Activated T-helper 17 cell treated with anti-CD3 and anti-CD28 coated beads, Interleukin-2, amount 50 U/mL, for 72 hours (primary cell): Measurements from ENCODE around the gene PIGP. TPM values are rescaled to one million over a fixed set of nuclear protein-coding genes. Genes with fewer than 3 reads are reported as not detected.
"Not testable (repeated sequence)": the region's sequence is repeated elsewhere in the genome, so short reads cannot be mapped to it uniquely, and the experiment has no call there.

Experiments
- ATAC-seq: fragments of 150-1000 bp; cut with Tn5 transposase; replicated peaks from 2 replicates; pipeline ENCODE4 v1.10.0; 2021; ENCODE audit warnings: mild to moderate bottlenecking, moderate library complexity
- H3K27ac Mint-ChIP-seq: one replicate; pipeline ENCODE4 v1.8.0; 2022; ENCODE audit warnings: mixed read lengths
- H3K27me3 Mint-ChIP-seq: one replicate; pipeline ENCODE4 v1.8.0; 2022; ENCODE audit warnings: mixed read lengths
- H3K36me3 Mint-ChIP-seq: one replicate; pipeline ENCODE4 v1.8.0; 2022; ENCODE audit warnings: low read depth, mild to moderate bottlenecking, mixed read lengths
- H3K4me1 Mint-ChIP-seq: one replicate; pipeline ENCODE4 v1.8.0; 2022; ENCODE audit warnings: mixed read lengths
- H3K4me3 Mint-ChIP-seq: one replicate; pipeline ENCODE4 v1.8.0; 2022; ENCODE audit warnings: mild to moderate bottlenecking, mixed read lengths
- H3K9me3 Mint-ChIP-seq: one replicate; pipeline ENCODE4 v1.8.0; 2022; ENCODE audit warnings: mixed read lengths
- total RNA-seq, 2 donors: library from RNA; stranded (reverse); gene quantifications; one replicate each; pipeline ENCODE4 v1.2.3, GENCODE V29; 2022

Gene PIGP
- total RNA-seq = 10 to 100 TPM; 16.5 to 16.6 TPM

DNA sequence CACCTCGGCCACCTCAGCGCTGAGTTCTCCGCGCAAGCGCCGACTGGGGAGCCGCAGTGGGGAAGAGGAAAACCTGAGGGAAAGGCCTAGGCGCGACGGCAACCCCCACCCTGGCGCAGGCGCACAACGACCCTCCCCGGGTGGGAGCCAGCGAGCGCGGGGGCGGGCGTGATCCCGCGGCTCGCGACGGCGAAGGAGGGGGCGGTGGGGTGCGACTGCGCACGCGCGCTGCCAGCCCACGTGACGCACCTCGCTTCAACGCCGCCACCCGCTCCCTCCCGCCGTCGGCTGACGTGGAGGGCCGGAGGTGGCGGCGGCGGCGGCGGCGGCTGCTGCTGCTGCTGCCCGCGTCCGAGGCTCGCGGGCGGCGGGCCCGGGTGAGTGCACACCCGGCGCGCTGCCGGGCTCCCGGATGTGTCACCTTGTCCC is at the start of gene PIGP, which contains the start of gene TTC3:
PIGP (minus strand) TSS at position 84 of the 429 bp plus-strand sequence. CDS start 556 bp downstream, outside the sequence.
TTC3 (plus strand) TSS at position 267 of the 429 bp plus-strand sequence. CDS start 14,004 bp downstream, outside the sequence.
- Mint-ChIP-seq H3K27ac (peak within 1 kb of the TSS; percentile 95), H3K27me3 (no peaks in the 10 kb centered on the region), H3K4me3 (peak within 1 kb of the TSS; percentile 88), H3K36me3 (peaks cover 33% of the 10 kb centered on the region), H3K4me1 (peaks cover 19% of the 10 kb centered on the region), H3K9me3 (no peaks in the 10 kb centered on the region)
- ATAC-seq = peak; percentile 77

DNA sequence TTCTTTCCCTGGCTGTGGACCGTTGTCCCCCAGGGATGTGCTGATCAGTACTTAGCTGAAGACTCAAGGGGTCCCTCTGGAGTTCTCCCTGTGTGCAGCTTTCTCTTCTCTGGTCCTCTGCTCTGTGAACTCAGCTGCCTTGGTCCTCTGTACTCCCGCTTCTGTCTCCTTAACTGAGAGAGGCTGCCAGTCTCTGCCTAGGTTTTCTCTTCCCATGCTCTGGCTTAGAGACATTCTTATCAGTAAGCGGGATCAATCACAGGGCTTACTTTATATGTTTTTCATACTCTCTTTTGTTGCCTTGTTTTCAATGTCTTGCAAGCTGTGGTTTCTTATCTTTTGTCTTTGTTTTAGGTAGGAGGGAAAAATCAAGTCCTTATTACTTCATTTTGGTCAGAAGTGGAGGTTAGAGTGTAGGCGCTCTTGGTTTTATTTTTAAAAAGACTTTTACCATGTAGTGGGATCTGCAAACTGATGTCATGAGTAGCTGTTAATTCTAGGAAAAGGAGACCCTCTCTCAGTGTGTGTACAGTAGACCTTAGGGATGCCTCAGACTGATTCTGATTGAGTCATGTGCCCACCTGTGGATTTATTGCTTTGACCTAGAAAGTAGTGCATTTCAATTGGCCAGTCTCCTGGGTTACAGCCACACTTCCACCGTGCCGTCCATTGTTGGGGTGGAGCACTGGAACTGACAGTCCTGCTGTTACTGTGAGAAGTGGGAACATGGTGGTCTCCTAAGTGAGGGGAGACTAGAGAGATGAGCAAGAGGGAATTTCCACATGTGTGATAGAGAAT is 46.7 kb upstream of the PIGP start:
- Mint-ChIP-seq H3K36me3 (peaks cover 51% of the 10 kb centered on the region), H3K4me1 (peaks cover 20% of the 10 kb centered on the region), H3K4me3 (peak overlapping the region; percentile 18), H3K9me3 (no peaks in the 10 kb centered on the region), H3K27me3 (no peaks in the 10 kb centered on the region), H3K27ac (peak overlapping the region; percentile 73)
- peak; percentile 77 for ATAC-seq

DNA sequence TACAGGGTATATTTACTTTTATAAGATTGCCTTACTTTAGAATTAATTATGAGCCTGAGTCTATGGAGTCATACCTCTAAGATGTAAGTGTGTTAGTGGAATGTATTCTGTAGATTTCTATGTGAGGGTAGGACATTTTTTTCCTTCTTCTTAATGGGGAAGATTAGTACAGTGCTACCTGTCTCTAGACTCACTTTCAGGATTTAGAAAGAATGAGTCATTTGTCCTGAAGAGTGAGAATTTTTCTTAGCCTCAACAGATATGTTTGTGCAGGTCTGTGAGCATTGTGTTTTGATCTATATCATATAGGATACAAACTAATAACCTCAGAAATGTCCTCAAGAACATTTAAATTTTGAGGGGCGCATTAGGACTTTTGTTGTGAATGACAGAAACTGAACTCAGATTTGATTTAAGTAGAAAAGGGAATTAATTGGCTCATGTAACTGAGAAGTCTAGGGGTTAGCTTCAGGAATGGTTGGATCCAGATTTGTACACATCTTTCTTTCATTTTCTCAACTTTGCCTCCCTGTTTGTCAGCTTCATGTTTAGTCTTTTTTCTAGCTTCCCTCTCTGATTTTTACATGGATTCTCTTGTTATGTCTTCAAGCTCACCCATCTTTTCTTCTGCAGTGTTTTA is 45.4 kb upstream of the PIGP start:
- peaks cover 45% of the 10 kb centered on the region for H3K36me3 Mint-ChIP-seq
- H3K9me3 Mint-ChIP-seq = no peaks in the 10 kb centered on the region
- ATAC-seq = no peak
- peak overlapping the region; percentile 73 for H3K27ac Mint-ChIP-seq
- H3K4me3 Mint-ChIP-seq = no peak overlapping the region
- H3K4me1 Mint-ChIP-seq = peaks cover 20% of the 10 kb centered on the region
- H3K27me3 Mint-ChIP-seq = no peaks in the 10 kb centered on the region

DNA sequence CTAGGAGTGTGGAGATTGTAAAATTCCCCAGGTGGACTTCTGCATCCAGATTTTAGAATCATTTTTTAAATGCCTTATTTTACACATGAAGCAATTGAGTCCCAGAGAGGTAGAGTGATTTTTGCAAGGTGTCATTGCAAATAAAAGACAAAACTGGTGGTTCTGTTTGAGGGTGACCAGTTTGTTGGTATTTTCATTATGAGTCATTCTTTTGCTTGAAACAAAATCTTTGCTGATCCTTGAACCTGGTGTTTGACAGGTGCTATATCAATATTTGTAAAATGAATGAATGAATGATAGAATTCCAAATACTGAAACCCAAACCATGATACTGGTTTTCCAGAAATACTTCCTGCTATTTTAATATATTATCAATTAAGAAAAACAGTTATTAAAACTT is 44.3 kb upstream of the PIGP start:
- H3K4me3 Mint-ChIP-seq = no peak overlapping the region
- H3K36me3 Mint-ChIP-seq = peaks cover 34% of the 10 kb centered on the region
- no peak overlapping the region for H3K27ac Mint-ChIP-seq
- H3K4me1 Mint-ChIP-seq = peaks cover 20% of the 10 kb centered on the region
- no peaks in the 10 kb centered on the region for H3K27me3 Mint-ChIP-seq
- no peaks in the 10 kb centered on the region for H3K9me3 Mint-ChIP-seq
- no peak for ATAC-seq

DNA sequence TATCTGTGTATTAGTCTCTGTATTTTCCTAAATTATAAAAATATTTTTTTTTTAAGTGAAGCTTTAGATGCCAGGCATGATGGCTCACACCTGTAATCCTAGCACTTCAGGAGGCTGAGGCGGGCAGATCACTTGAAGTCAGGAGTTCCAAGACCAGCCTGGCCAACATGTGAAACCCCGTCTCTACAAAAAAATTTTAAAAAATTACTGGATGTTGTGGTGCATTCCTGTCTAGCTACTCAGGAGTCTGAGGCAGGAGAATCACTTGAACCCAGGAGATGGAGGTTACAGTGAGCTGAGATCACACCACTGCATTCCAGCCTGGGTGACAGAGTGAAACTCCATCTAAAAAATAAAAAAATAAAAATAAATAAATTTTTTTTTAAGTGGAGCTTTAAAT is 43.6 kb upstream of the PIGP start:
- H3K4me1 Mint-ChIP-seq = peaks cover 20% of the 10 kb centered on the region
- not testable (repeated sequence) for H3K27ac Mint-ChIP-seq, H3K27me3 Mint-ChIP-seq, H3K9me3 Mint-ChIP-seq, H3K4me3 Mint-ChIP-seq, ATAC-seq
- peaks cover 31% of the 10 kb centered on the region for H3K36me3 Mint-ChIP-seq

DNA sequence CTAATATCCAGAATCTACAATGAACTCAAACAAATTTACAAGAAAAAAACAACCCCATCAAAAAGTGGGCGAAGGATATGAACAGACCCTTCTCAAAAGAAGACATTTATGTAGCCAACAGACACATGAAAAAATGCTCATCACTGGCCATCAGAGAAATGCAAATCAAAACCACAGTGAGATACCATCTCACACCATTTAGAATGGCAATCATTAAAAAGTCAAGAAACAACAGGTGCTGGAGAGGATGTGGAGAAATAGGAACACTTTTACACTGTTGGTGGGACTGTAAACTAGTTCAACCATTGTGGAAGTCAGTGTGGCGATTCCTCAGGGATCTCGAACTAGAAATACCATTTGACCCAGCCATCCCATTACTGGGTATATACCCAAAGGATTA is 41.4 kb upstream of the PIGP start:
- not testable (repeated sequence) for H3K27ac Mint-ChIP-seq, H3K9me3 Mint-ChIP-seq, H3K27me3 Mint-ChIP-seq, H3K4me3 Mint-ChIP-seq, ATAC-seq
- Mint-ChIP-seq H3K4me1 (peaks cover 12% of the 10 kb centered on the region), H3K36me3 (peaks cover 11% of the 10 kb centered on the region)

DNA sequence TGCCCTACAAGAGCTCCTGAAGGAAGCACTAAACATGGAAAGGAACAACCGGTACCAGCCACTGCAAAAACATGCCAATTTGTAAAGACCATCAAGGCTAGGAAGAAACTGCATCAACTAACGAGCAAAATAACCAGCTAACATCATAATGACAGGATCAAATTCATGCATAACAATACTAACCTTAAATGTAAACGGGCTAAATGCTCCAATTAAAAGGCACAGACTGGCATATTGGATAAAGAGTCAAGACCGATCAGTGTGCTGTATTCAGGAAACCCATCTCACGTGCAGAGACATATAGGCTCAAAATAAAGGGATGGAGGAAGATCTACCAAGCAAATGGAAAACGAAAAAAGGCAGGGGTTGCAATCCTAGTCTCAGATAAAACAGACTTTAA is 38.2 kb upstream of the PIGP start:
- ATAC-seq, H3K27me3 Mint-ChIP-seq, H3K4me1 Mint-ChIP-seq, H3K9me3 Mint-ChIP-seq, H3K27ac Mint-ChIP-seq, H3K4me3 Mint-ChIP-seq: not testable (repeated sequence)
- peaks cover 25% of the 10 kb centered on the region for H3K36me3 Mint-ChIP-seq

GRCh38 chr21:37106998-37107397 is 34.1 kb upstream of the PIGP start:
- Mint-ChIP-seq H3K9me3 (no peaks in the 10 kb centered on the region), H3K4me1 (peaks cover 5% of the 10 kb centered on the region), H3K4me3 (no peak overlapping the region), H3K27me3 (no peaks in the 10 kb centered on the region), H3K27ac (no peak overlapping the region), H3K36me3 (peaks cover 22% of the 10 kb centered on the region)
- ATAC-seq = no peak

- H3K27ac Mint-ChIP-seq, ATAC-seq, H3K4me1 Mint-ChIP-seq, H3K4me3 Mint-ChIP-seq, H3K27me3 Mint-ChIP-seq, H3K9me3 Mint-ChIP-seq: not testable (repeated sequence)
- H3K36me3 Mint-ChIP-seq = peaks cover 41% of the 10 kb centered on the region
Measured at GRCh38 chr21:37102746-37103145, 29.9 kb upstream of the PIGP start.

GRCh38 chr21:37101384-37101783 is 28.5 kb upstream of the PIGP start:
- H3K4me3 Mint-ChIP-seq = no peak overlapping the region
- H3K9me3 Mint-ChIP-seq = no peaks in the 10 kb centered on the region
- no peak for ATAC-seq
- H3K36me3 Mint-ChIP-seq = peaks cover 45% of the 10 kb centered on the region
- no peak overlapping the region for H3K27ac Mint-ChIP-seq
- peaks cover 5% of the 10 kb centered on the region for H3K4me1 Mint-ChIP-seq
- H3K27me3 Mint-ChIP-seq = no peaks in the 10 kb centered on the region

- Mint-ChIP-seq H3K4me3 (no peak overlapping the region), H3K27ac (no peak overlapping the region), H3K36me3 (peaks cover 56% of the 10 kb centered on the region), H3K4me1 (peaks cover 5% of the 10 kb centered on the region), H3K27me3 (no peaks in the 10 kb centered on the region), H3K9me3 (no peaks in the 10 kb centered on the region)
- ATAC-seq = no peak
Measured at GRCh38 chr21:37100316-37100715, 27.4 kb upstream of the PIGP start.

- Mint-ChIP-seq H3K27me3 (no peaks in the 10 kb centered on the region), H3K4me1 (peaks cover 3% of the 10 kb centered on the region), H3K27ac (no peak overlapping the region), H3K36me3 (peaks cover 64% of the 10 kb centered on the region), H3K4me3 (no peak overlapping the region), H3K9me3 (no peaks in the 10 kb centered on the region)
- ATAC-seq = no peak
Measured at GRCh38 chr21:37098751-37099150, 25.9 kb upstream of the PIGP start.

GRCh38 chr21:37095821-37096220 is 22.9 kb upstream of the PIGP start:
- no peak overlapping the region for H3K27ac Mint-ChIP-seq
- no peaks in the 10 kb centered on the region for H3K9me3 Mint-ChIP-seq
- H3K4me1 Mint-ChIP-seq = no peaks in the 10 kb centered on the region
- H3K36me3 Mint-ChIP-seq = peaks cover 82% of the 10 kb centered on the region
- H3K27me3 Mint-ChIP-seq = no peaks in the 10 kb centered on the region
- H3K4me3 Mint-ChIP-seq = no peak overlapping the region
- ATAC-seq = no peak

DNA sequence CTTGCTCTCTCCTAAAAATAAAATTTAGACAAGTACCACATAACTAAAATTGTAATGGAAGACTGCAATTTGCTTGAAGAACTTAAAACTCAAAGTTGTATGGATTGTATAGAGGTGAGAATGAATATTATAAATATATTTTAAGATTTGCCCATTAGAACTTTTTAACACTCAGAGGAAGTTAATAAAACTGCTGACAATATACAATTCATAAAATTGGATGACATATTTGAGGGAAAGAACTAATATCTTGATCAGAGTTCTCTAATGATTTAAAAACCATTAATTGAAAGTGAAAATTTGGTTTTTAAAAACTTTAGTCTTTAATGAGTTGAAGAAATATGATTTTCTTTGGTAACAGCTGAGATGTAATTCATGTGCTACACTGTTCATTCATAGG is 21.1 kb upstream of the PIGP start:
- H3K27me3 Mint-ChIP-seq = no peaks in the 10 kb centered on the region
- H3K9me3 Mint-ChIP-seq = no peaks in the 10 kb centered on the region
- peaks cover 73% of the 10 kb centered on the region for H3K36me3 Mint-ChIP-seq
- H3K4me3 Mint-ChIP-seq = no peak overlapping the region
- no peak for ATAC-seq
- no peak overlapping the region for H3K27ac Mint-ChIP-seq
- H3K4me1 Mint-ChIP-seq = no peaks in the 10 kb centered on the region

DNA sequence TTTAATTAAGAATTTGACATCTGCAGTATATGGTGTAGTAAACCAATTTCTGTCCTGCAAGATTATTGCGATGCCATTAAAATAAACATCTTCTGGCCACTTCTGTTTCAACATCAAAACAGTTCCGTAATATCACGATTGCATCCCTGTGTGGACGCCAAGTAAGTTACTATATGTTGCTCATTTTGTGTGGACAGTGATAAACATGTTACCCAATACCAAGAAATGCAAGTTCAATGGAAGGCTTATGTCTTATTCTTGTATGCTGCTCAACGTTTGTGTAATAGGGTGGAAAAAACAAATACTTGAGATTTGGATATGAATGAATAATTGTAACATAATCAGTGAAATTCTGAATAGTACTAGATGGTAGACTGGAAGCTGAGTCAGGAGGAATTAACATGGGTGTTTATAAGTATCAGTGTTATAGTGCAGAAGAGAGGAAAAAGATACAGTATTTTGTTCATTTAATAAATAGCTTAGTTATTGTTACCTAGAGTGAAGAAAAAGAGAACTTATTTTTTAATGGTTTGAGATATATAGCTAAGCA is 15.4 kb upstream of the PIGP start:
- Mint-ChIP-seq H3K4me3 (no peak overlapping the region), H3K36me3 (peaks cover 28% of the 10 kb centered on the region), H3K4me1 (peaks cover 10% of the 10 kb centered on the region), H3K27ac (no peak overlapping the region), H3K9me3 (no peaks in the 10 kb centered on the region), H3K27me3 (no peaks in the 10 kb centered on the region)
- ATAC-seq = no peak
